Anterior cingulate cortex (tissue), 58 donors: ENCODE results near the gene CYB5D1.
A peak's percentile ranks its signal among the peaks of the same experiment; 100 is the strongest.
"Not testable (repeated sequence)": the region's sequence is repeated elsewhere in the genome, so short reads cannot be mapped to it uniquely, and the experiment has no call there.

Experiments
- DNase-seq, 58 donors: peaks; one replicate each; lab custom pipeline; 2025; lab: John Stamatoyannopoulos, UW

Gene CYB5D1, protein sequence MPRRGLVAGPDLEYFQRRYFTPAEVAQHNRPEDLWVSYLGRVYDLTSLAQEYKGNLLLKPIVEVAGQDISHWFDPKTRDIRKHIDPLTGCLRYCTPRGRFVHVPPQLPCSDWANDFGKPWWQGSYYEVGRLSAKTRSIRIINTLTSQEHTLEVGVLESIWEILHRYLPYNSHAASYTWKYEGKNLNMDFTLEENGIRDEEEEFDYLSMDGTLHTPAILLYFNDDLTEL

GRCh38 chr17:7857713-7858521, at the start of gene CYB5D1:
TSS of gene CYB5D1 (plus strand) at chr17:7858003. CDS start at chr17:7858135, 132 bp downstream.
- peak in 57 of 58 donors; percentile 68 to 97 (median 90) for DNase-seq

DNA sequence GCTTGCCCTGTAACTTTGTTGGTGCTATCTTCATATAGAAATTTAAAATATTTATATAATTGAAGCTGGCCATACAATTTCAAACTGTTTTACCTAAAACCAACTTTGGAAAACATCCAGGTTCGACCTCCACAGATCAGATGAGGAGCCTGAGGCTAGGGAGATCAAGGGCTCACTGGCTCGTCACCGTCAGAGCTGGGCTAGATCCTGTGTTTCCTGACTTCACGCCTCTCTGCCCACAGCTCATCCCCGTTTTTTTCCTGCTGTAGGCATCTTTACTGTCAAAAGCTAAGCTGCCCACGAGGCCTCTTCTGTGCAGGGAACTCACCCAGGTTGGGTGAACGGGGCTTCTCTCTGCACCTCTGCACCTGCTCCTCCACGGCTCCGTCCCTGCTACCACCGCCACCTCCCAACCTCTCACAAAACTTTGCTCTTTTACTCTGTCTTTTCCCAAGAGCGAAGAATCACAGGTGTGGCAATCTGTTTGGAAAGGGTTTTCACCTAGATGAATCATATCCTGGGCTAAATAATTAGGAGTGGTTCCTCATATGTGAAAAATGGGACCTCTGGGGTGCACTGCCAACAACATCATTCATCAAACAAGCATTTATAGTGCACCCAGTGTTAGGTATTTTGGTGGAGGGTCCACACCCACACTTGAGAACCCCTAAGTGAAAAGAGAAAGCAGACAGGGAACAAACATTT, 48.6 kb upstream of the CYB5D1 start:
- DNase-seq = no peak

- not testable (repeated sequence) for DNase-seq
Measured at GRCh38 chr17:7809791-7810343, 47.9 kb upstream of the CYB5D1 start.

DNA sequence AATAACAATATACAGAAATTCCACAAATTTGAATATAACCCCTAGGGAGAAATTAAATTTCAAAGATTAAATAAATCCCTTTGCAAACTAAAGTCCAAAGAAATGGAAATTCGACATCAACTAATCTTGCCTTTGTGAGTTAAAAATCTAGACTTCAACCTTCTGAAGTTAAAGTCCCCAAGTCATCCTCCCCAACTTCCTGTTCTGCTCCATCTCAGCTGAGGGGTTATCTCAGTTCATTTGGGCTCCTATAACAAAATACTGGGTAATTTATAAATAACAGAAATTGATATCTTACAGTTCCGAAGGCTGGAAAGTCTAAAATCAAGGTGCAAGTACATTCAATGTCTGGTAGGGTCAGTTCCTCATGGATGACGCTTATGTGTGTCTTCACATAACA, 46.6 kb upstream of the CYB5D1 start:
- no peak for DNase-seq

GRCh38 chr17:7814969-7815368, 42.8 kb upstream of the CYB5D1 start:
- DNase-seq = no peak

DNA sequence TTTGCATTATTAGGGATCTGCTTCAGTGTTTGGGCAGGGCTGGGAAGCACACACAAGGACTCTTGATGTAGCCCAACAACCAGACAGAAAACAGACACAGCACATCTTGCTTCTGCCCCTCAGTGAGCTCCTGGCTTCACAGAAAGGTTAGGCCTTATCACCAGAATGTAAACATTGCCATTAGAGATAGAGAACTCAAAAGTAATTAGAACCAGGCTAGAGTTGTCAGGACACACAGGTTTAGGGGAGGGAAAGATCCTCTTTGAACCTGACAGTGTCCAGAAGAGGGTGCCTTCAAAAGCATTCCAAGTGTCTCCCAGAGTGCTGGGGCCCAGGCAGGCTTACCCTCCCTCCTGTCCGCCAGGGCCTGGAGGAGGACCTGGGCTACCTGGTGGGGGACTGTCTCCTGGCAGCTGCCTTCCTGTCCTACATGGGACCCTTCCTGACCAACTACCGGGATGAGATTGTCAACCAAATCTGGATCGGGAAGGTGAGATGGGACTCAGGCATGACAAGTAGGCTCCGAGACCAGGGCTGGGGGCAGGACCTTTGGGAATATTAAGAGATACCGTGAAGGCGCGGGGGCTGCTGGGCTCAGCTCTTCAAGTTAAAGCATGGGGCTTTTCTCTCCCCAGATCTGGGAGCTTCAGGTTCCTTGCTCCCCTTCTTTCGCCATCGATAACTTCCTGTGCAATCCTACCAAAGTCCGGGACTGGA, 40.7 kb upstream of the CYB5D1 start:
- DNase-seq = no peak

GRCh38 chr17:7817643-7817964, 40.2 kb upstream of the CYB5D1 start:
- no peak for DNase-seq

GRCh38 chr17:7818026-7818425, 39.8 kb upstream of the CYB5D1 start:
- DNase-seq = no peak

GRCh38 chr17:7818746-7819645, 38.8 kb upstream of the CYB5D1 start:
- no peak for DNase-seq

GRCh38 chr17:7820231-7820630, 37.6 kb upstream of the CYB5D1 start:
- DNase-seq = no peak

GRCh38 chr17:7822126-7822525, 35.7 kb upstream of the CYB5D1 start:
- no peak for DNase-seq

DNA sequence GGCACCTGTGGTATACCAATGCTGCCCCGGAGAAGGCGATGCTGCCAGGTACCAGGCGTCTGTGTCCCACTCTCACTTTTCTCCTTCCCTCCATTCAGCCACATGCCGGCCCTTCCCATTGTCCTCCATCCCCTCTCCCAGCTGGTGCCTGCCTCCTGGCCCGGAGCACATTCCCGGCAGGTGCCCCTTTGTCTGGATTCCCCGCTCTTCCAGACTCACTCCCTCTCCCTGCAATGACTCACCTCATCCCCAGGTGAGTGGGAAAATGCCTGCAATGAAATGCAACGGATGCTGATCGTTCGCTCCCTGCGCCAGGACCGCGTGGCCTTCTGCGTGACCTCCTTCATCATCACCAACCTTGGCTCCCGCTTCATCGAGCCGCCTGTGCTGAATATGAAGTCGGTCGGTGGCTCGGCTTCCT, 34.2 kb upstream of the CYB5D1 start:
- DNase-seq = peak in 1 of 58 donors; percentile 29

DNA sequence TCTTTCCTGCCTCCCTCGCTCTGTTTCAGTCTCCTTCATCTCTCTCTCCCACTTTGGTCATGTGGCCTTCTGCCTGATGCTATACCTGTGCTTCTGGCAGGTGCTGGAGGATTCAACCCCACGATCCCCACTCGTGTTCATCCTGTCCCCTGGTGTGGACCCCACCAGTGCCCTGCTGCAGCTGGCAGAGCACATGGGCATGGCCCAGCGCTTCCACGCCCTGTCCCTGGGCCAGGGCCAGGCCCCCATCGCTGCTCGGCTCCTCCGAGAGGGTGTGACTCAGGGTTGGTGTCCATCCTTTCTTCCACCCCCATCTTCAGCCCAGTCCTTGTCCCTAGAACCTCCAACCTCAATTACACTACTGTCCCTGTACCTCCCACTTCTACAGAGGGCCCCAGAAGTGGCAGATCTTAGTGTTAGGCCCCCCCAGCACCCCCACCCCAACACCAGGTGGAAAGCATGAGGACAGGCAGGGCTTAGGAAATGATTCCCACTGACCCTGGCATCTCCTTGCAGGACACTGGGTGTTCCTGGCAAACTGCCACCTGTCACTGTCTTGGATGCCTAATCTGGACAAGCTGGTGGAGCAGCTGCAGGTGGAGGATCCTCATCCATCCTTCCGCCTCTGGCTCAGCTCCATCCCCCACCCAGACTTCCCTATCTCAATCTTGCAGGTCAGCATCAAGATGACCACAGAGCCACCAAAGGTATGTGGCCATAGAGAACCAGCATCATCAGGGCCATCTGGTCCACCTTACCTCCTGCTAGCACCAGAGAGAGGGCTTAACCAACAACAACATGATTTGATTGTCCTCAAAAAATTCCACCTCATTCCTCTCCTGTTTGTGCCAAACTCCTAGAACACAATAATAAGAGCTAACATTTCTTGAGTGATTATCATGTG, 33.5 kb upstream of the CYB5D1 start:
- no peak for DNase-seq

- DNase-seq = peak in 8 of 58 donors; percentile 6 to 46 (median 12)
Measured at GRCh38 chr17:7825206-7825990, 32.4 kb upstream of the CYB5D1 start.

- DNase-seq = no peak
Measured at GRCh38 chr17:7830616-7831015, 27.2 kb upstream of the CYB5D1 start.

DNA sequence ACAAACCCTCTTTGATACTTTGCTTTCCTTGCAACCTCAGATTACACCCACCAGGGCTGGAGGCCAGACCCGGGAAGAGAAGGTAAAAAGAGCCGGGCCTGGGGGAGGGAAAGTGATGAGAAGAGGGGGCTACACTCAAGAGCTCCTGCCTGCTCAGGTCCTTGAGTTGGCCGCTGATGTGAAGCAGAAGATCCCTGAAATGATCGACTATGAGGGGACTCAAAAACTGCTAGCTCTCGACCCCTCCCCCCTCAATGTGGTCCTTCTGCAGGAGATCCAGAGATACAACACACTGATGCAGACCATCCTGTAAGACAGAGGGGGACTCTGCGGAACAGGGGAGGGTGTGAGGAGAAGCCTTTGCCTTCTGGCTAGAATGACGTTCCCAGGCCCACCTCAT, 26.6 kb upstream of the CYB5D1 start:
- no peak for DNase-seq

DNA sequence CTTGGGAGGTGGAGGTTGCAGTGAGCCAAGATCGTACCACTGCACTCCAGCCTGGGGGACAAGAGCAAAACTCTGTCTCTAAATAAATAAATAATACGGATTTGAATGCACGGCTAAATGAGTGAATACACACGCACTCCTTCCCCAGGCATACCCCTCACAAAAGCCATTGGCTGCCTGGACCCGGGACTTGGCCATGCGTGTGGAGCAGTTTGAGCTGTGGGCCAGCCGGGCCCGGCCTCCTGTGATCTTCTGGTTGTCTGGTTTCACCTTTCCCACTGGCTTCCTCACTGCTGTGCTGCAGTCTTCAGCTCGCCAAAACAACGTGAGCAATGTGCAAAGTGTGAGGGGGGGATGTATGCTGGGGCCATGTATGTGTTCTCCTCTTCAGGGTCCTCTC, 25.4 kb upstream of the CYB5D1 start:
- no peak for DNase-seq
